GM08714 (cell line): Measurements from ENCODE around the gene SLC45A1.

Experiments
- H3K4me3 ChIP-seq: fragments of 200-500 bp; sonication (Bioruptor generic); 2 replicates; pipeline ENCODE4 v1.5.1; 2014; ENCODE audit warnings: mild to moderate bottlenecking, low read length, inconsistent platforms
- ZNF274 ChIP-seq: IDR thresholded peaks from 2 replicates; pipeline ENCODE4 v1.6.1; 2012; ENCODE audit warnings: mild to moderate bottlenecking, low read depth, low read length

Gene SLC45A1

GRCh38 chr1:8349961-8350360 lies 32.0 kb downstream of the SLC45A1 start:
- no peak overlapping the region for H3K4me3 ChIP-seq
- TF ChIP-seq ZNF274, result no peak

- no peak overlapping the region for H3K4me3 ChIP-seq
- TF ChIP-seq ZNF274, result no peak
Observed at GRCh38 chr1:8350914-8351684, 33.2 kb downstream of the SLC45A1 start.

GRCh38 chr1:8351693-8352470 lies 34.0 kb downstream of the SLC45A1 start:
- no peak for TF ChIP-seq ZNF274
- H3K4me3 ChIP-seq, result no peak overlapping the region

GRCh38 chr1:8352471-8352845 lies 34.5 kb downstream of the SLC45A1 start:
- TF ChIP-seq ZNF274, result no peak

GRCh38 chr1:8352886-8353785 lies 35.2 kb downstream of the SLC45A1 start:
- no peak for TF ChIP-seq ZNF274
- no peak overlapping the region for H3K4me3 ChIP-seq

More at GRCh38 chr1:8352471-8352845, 34.5 kb downstream of the SLC45A1 start:
- H3K4me3 ChIP-seq, result no peak overlapping the region

- TF ChIP-seq ZNF274, result no peak
- H3K4me3 ChIP-seq, result no peak overlapping the region
Observed at GRCh38 chr1:8354038-8354437, 36.1 kb downstream of the SLC45A1 start.

GRCh38 chr1:8355439-8356255 lies 37.7 kb downstream of the SLC45A1 start:
- no peak for TF ChIP-seq ZNF274
- H3K4me3 ChIP-seq, result no peak overlapping the region

GRCh38 chr1:8356256-8357209 lies 38.6 kb downstream of the SLC45A1 start:
- no peak overlapping the region for H3K4me3 ChIP-seq
- TF ChIP-seq ZNF274, result no peak

- no peak for TF ChIP-seq ZNF274
- no peak overlapping the region for H3K4me3 ChIP-seq
Observed at GRCh38 chr1:8357329-8358101, 39.6 kb downstream of the SLC45A1 start.

- TF ChIP-seq ZNF274, result no peak
- H3K4me3 ChIP-seq, result no peak overlapping the region
Observed at GRCh38 chr1:8358241-8358896, 40.5 kb downstream of the SLC45A1 start.

GRCh38 chr1:8358897-8359616 lies 41.1 kb downstream of the SLC45A1 start:
- no peak overlapping the region for H3K4me3 ChIP-seq
- TF ChIP-seq ZNF274, result no peak
